ENCODE results near the gene NOM1.

- no peak for TF ChIP-seq CTCF (IDR thresholded peaks at IDR 0.05; ENCODE audit: insufficient read depth, low read depth, low read length)
- TF ChIP-seq EZH2 (IDR thresholded peaks at IDR 0.05; ENCODE audit: insufficient read depth, low read length), result peak; percentile 63
Observed at GRCh38 chr7:157001920-157002818, 52.7 kb downstream of the NOM1 start.

Measured in astrocyte (in vitro differentiated cells and primary cell).